Retinal pigment epithelial cell (primary cell): ENCODE data around the gene PHYH.
"Not testable (repeated sequence)": the region's sequence is repeated elsewhere in the genome, so short reads cannot be mapped to it uniquely, and the experiment has no call there.

Experiments
- DNase-seq: peaks from one replicate; pipeline ENCODE4 v3.0.0-alpha.2; 2010; ENCODE audit warnings: low read depth
- H3K4me3 ChIP-seq: 2 replicates; pipeline ENCODE4 v1.5.1; 2011; ENCODE audit warnings: mild to moderate bottlenecking, low read length, control low read depth, moderate library complexity
- CTCF ChIP-seq: conservative IDR thresholded peaks from 2 replicates; pipeline ENCODE4 v1.5.1; 2011; ENCODE audit warnings: low read depth, low read length, control low read depth, inconsistent platforms

Gene PHYH

DNA sequence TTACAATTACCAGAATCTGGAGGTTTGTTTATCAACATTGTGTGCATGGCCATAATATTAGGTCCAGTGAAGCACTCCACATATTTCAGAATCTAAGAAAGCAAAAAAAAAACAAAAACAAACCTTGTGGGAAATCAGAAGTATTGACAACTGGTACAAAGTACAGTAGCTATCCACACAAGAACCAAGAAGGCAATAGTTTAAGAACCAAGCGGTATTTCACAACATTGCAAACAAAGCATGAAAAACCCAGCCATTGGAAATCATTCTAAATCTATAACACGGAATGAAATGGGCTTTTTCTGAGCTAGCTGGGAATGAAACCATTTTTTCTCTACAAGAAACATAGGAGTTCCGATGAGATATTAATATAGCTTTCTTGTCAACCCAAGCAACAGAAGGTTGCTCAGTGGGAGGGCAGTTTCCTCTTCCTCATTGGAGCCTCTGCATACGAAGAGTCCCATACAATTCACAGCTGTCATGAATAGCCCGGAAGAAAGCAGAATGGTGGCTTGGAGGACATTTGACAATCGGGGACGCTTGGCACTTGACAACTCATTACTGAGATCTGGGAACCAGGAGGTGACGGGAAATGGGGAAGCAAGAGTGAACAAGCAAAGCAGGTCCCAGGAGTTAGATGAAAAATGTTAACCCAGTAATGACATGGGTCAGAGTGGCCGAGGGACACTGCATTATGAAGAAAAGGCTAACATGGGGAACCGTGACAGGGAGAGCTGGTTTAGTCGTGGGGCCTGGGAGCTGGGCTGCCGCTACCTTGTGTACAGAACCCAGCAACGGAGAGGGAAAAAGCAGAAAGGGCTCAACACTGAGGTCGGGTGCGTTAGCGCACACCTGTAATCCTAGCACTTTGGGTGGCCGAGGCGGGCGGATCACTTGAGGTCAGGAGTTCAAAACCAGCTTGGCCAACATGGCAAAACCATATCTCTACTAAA, 7.8 kb downstream of the PHYH start:
- DNase-seq: no peak
- no peak for TF ChIP-seq CTCF
- H3K4me3 ChIP-seq: no peak overlapping the region

DNA sequence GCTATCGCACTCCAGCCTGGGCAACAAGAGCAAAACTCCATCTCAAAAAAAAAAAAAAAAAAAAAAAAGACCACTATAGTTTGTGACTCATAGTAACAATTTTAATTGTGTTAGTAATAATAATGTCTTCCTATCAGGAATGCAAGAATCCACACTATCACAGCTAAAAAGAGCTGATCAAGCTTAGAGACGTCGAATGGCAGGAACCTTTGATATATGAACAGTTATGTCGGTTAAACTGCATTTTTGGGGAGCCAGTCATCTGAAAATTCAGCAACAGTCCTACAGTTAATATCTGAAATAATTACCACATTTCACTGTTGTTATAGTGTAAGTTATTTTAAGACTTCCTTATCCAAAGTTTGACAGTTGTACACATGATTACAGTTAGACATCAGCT, 8.8 kb downstream of the PHYH start:
- no peak for TF ChIP-seq CTCF
- no peak for DNase-seq
- H3K4me3 ChIP-seq: no peak overlapping the region

- TF ChIP-seq CTCF: no peak
- no peak overlapping the region for H3K4me3 ChIP-seq
- DNase-seq: no peak
Observed at GRCh38 chr10:13284050-13284449, 15.8 kb downstream of the PHYH start.

GRCh38 chr10:13282348-13282747, 17.5 kb downstream of the PHYH start:
- not testable (repeated sequence) for H3K4me3 ChIP-seq, DNase-seq

- DNase-seq: no peak
- TF ChIP-seq CTCF: peak; percentile 27
- no peak overlapping the region for H3K4me3 ChIP-seq
Observed at GRCh38 chr10:13276749-13277365, 23.0 kb downstream of the PHYH start.

DNA sequence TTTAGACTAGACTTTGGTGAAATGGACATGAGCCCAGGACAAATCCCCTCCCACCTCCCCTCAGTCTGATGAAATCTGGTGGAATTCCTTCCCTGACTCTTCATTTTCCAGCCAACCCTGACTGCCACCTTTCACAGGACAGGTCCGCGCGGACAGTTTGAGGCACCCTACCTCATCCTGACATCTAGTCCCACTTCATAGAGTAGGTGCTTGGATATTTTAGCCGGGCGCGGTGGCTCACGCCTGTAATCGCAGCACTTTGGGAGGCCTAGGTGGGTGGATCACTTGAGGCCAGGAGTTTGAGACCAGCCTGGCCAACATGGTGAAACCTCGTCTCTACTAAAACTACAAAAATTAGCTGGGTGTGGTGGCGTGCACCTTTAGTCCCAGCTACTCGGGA, 23.7 kb downstream of the PHYH start:
- not testable (repeated sequence) for H3K4me3 ChIP-seq, DNase-seq

GRCh38 chr10:13272164-13272571, 27.7 kb downstream of the PHYH start:
- H3K4me3 ChIP-seq: no peak overlapping the region
- TF ChIP-seq CTCF: no peak
- DNase-seq: no peak

DNA sequence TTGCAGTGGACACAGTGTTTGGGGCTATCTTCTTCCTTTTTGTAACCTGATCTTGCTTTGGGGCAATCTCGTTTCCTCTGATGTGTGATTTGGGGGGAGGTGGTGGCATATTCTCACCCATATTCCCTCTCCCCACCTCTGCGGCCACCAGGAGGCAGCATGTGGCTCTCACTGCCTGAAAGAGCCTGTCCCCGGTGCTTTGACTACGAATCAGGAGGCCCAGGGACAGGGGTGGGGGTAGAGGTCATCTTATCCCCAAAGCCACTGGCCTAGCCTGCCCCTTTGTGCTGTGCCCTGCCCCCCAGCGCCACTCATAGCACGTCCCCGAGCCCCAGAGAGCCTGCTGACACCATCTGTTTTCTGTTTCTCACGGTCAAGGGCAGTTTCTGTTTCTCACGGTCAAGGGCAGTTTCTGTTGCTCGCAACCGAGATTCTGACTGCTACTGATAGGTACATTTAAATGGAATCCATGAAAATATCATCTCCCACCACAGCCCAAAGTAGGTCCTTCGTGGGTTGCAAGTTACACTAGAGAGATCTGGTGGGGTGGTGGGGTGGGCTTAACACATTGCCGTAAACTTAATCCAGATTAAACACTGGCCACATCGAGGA, 28.2 kb downstream of the PHYH start:
- no peak for DNase-seq
- peak; percentile 56 for TF ChIP-seq CTCF
- no peak overlapping the region for H3K4me3 ChIP-seq
